ENCODE measurements around the gene KIZ.

DNA sequence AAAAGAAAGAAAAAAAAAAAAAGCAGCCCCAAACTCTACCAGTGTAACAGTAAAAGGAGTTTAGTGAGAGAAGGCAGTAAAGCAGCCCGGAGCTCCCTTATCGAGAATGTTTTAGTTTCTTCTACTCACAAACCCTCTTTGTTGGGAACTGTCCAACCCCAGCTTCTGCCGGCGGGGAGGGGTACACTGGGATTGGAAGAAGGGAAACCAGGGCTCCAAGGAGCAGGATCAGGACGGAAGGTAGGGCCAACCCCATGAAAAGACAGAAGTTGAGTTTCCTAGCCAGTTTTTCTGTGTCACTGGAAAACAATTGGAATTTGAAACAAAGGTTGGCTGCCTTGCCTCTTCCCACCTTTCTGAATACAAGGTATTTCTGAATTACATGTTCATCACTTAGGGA lies 66.0 kb downstream of the KIZ start:
- TF ChIP-seq, protein P1, sequence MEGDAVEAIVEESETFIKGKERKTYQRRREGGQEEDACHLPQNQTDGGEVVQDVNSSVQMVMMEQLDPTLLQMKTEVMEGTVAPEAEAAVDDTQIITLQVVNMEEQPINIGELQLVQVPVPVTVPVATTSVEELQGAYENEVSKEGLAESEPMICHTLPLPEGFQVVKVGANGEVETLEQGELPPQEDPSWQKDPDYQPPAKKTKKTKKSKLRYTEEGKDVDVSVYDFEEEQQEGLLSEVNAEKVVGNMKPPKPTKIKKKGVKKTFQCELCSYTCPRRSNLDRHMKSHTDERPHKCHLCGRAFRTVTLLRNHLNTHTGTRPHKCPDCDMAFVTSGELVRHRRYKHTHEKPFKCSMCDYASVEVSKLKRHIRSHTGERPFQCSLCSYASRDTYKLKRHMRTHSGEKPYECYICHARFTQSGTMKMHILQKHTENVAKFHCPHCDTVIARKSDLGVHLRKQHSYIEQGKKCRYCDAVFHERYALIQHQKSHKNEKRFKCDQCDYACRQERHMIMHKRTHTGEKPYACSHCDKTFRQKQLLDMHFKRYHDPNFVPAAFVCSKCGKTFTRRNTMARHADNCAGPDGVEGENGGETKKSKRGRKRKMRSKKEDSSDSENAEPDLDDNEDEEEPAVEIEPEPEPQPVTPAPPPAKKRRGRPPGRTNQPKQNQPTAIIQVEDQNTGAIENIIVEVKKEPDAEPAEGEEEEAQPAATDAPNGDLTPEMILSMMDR (IDR thresholded peaks at IDR 0.05) = no peak
- TF ChIP-seq POLR2A (IDR thresholded peaks at IDR 0.05) = no peak
